ENCODE data around the gene CELF2. TPM values are rescaled to one million over a fixed set of nuclear protein-coding genes. Genes with fewer than 3 reads are reported as not detected.

Gene CELF2
- total and polyA plus RNA-seq, 4 donors, result 43.3 to 65.6 (median 50.1) TPM

DNA sequence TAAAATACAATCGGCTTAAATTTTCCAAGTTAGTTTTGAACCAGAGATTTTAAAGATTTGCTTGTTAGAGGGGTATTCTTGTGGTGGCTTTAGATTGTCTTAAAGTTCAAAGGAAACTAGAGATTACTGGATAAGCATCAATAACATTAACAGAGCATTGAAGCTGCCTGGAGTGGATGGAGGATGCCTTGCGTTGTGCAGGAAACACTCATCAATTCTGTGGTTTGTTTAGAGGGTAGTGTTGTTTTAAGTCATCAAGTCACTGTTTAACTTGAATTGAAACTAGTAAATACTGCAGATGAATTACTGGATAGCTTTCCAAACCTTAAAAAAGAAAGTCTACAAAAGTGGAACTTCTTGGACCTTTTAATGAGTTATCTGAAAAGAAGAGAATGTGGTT, 218.6 kb downstream of the CELF2 start:
- no peaks in the 10 kb centered on the region for H3K36me3 ChIP-seq (ENCODE audit: control insufficient read depth, insufficient read depth, low read length)
- H3K4me1 ChIP-seq (ENCODE audit: control insufficient read depth, insufficient read depth, low read length), result no peaks in the 10 kb centered on the region
- WGBS (ENCODE audit: insufficient coverage), result 56% methylated on average over 1 of the region's 2 CpGs
- peaks cover 2% of the 10 kb centered on the region for H3K9me3 ChIP-seq (ENCODE audit: control insufficient read depth, insufficient read depth, low read length)
- H3K27ac ChIP-seq (ENCODE audit: low read depth, low read length), result no peak overlapping the region
- H3K4me3 ChIP-seq (ENCODE audit: low read depth, low read length), result no peak overlapping the region
- no peaks in the 10 kb centered on the region for H3K27me3 ChIP-seq (ENCODE audit: control insufficient read depth, insufficient read depth, low read length)
- DNase-seq (ENCODE audit: low read depth in 4 of 6, low spot score in 6 of 6), result no peak

DNA sequence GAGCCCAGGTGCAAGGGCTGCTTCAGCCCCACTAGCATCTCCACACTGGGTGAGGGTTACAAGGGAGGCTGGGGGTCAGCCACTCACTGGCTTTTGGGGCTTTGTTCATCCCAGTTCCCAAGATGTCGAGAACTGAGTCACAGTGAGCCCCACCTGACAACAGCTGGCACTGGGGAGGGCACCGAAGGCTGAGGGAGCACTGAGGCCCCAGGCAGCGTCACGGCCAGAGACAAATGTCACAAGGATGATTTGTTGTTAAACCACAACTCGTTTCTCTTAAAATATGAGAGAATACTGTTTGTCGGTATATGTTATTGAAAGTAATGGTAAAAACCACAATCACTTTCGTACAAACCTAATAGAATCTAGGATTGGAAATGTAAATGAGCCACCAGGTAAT, 219.9 kb downstream of the CELF2 start:
- Histone ChIP-seq H3K27ac (ENCODE audit: low read depth, low read length) (no peak overlapping the region), H3K27me3 (ENCODE audit: control insufficient read depth, insufficient read depth, low read length) (no peaks in the 10 kb centered on the region), H3K4me3 (ENCODE audit: low read depth, low read length) (no peak overlapping the region), H3K4me1 (ENCODE audit: control insufficient read depth, insufficient read depth, low read length) (peaks cover 5% of the 10 kb centered on the region), H3K9me3 (ENCODE audit: control insufficient read depth, insufficient read depth, low read length) (no peaks in the 10 kb centered on the region), H3K36me3 (ENCODE audit: control insufficient read depth, insufficient read depth, low read length) (no peaks in the 10 kb centered on the region)
- DNase-seq (ENCODE audit: low read depth in 4 of 6, low spot score in 6 of 6), result no peak
- 100% methylated on average over 1 of the region's 7 CpGs for WGBS (ENCODE audit: insufficient coverage)

DNA sequence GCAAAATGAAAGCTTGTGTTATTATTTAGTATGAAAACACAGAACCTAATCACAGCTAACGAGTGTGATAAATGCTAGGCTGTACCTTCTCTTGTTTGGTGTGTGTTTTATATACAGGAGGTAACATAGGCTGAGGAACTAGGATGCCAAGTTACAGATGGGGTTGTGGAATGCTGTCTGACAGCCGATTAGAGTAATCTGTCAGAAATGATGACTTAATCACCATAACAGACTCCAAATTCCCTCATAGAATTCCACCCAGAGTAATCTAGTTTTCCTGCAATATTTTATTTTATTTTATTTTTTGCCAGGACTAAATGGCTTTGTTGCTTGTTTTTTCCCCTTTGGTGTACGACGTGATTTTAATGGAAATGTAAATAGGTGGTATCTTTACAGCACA, 221.2 kb downstream of the CELF2 start:
- Histone ChIP-seq H3K27me3 (ENCODE audit: control insufficient read depth, insufficient read depth, low read length) (no peaks in the 10 kb centered on the region), H3K27ac (ENCODE audit: low read depth, low read length) (no peak overlapping the region), H3K4me1 (ENCODE audit: control insufficient read depth, insufficient read depth, low read length) (peaks cover 10% of the 10 kb centered on the region), H3K4me3 (ENCODE audit: low read depth, low read length) (no peak overlapping the region), H3K9me3 (ENCODE audit: control insufficient read depth, insufficient read depth, low read length) (no peaks in the 10 kb centered on the region), H3K36me3 (ENCODE audit: control insufficient read depth, insufficient read depth, low read length) (no peaks in the 10 kb centered on the region)
- no peak for DNase-seq (ENCODE audit: low read depth in 4 of 6, low spot score in 6 of 6)
- no CpG with 5 or more reads among the region's 4 CpGs for WGBS (ENCODE audit: insufficient coverage)

DNA sequence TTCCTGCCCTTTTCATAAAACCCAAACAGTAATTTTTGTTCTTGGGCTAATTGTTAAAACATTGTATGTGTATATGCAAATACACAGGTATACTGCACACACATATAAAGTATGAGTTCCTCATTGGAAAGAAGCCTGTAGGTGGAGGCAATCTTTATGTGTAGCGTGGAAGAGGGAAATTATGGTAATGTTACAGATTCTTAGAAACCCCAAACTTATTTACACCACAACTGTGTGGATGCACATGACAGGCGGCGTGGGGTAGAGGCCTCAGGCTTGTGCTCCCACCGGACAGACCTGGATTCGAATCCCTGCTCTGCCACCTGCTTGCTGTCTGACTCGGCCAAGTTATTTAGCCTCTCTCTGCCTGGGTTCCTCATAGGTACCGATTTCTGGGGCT, 223.0 kb downstream of the CELF2 start:
- WGBS (ENCODE audit: insufficient coverage), result 99% methylated on average over 6 of the region's 7 CpGs

DNA sequence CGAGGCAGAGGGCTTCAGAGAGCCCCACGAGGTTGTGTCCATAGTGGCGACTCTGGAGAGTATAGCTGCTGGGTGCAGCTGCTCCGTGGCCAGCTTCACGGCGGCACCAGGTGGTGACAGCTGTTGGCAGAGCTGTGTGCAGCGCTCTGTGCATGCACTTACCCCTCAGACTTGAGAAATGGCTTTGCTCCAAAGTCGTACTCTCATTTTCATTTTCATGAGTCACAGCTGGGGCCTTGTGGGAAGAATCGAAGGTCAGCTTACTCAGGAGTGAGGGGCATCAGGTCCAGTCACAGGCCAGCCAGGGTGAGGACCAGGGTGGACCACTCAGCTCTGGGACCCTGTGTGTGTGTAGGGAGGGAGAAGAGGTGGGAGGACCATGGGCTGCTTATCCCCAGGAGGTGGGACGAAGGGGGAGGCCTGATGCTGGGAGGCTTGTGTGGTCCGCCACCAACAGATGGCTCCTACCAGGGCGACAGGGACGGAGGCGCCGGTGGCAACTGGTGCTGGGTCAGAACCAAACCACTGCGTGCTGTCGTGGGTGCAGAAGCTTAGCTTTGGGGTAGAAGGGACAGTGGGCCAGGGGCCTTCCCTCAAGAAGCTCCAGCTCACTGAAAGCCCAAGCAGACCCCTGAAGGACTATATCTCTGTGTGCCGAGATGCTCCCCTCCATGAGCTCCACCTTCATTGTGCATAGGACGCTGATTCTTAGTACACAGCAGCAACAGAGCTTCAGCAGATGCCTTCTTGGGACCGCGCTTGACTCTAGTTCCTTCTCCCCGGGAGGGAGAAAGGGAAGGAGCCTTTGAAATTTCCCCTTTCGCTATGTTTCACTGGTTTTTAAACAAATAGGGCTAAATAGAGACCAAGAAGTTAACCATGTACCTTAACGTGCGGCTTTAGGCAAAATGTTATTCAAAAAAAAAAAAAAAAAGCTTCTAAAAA, 225.0 kb downstream of the CELF2 start:
- H3K4me3 ChIP-seq (ENCODE audit: low read depth, low read length), result no peak overlapping the region
- H3K27me3 ChIP-seq (ENCODE audit: control insufficient read depth, insufficient read depth, low read length), result no peaks in the 10 kb centered on the region
- no peaks in the 10 kb centered on the region for H3K9me3 ChIP-seq (ENCODE audit: control insufficient read depth, insufficient read depth, low read length)
- 68% methylated on average over 20 of the region's 25 CpGs for WGBS (ENCODE audit: insufficient coverage)
- peak in 2 of 6 donors; percentile 42 to 59 for DNase-seq (ENCODE audit: low read depth in 4 of 6, low spot score in 6 of 6)
- H3K4me1 ChIP-seq (ENCODE audit: control insufficient read depth, insufficient read depth, low read length), result peaks cover 12% of the 10 kb centered on the region
- H3K36me3 ChIP-seq (ENCODE audit: control insufficient read depth, insufficient read depth, low read length), result peaks cover 3% of the 10 kb centered on the region
- no peak overlapping the region for H3K27ac ChIP-seq (ENCODE audit: low read depth, low read length)

More for the DNA sequence above, 223.0 kb downstream of the CELF2 start:
- Histone ChIP-seq H3K9me3 (ENCODE audit: control insufficient read depth, insufficient read depth, low read length) (no peaks in the 10 kb centered on the region), H3K27ac (ENCODE audit: low read depth, low read length) (no peak overlapping the region), H3K36me3 (ENCODE audit: control insufficient read depth, insufficient read depth, low read length) (no peaks in the 10 kb centered on the region), H3K4me3 (ENCODE audit: low read depth, low read length) (no peak overlapping the region), H3K4me1 (ENCODE audit: control insufficient read depth, insufficient read depth, low read length) (peaks cover 12% of the 10 kb centered on the region), H3K27me3 (ENCODE audit: control insufficient read depth, insufficient read depth, low read length) (no peaks in the 10 kb centered on the region)
- no peak for DNase-seq (ENCODE audit: low read depth in 4 of 6, low spot score in 6 of 6)

DNA sequence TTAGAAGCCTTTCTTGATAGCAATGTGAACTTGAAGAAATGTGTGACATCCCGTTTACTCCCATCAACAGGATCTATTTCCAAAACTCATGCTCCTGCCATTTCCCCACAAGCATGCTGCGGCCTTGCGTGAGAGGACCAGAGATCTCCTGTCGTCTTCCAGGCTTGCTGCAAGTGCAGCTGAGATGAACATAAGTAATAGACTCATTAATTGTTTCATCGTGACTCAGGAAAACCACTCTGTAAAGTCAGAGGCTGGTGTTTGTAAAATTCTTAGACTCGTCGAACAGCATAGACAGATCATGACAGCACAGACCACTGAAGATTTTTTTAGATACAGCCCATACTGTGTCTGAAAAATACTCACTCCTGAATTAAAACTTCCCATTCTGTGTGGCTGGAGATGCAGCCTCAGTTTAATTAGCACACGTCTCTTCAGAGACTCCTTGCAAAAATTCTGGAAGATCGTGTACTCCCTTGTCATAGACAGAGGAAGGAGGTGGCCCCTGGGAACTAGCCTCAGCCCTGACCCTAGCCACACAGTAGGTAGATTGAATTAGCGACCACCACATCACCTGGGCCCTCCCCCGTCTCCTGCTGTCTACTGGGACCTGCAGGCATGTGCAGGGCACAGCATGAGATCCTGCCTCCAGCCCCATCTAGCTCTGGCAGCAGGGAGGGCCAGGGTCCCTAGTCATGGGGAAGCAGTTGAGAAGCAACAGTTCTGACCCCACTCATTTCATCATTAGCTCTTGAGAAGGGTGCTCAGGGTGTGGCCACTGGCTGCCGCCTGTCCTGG, 226.0 kb downstream of the CELF2 start:
- H3K4me1 ChIP-seq (ENCODE audit: control insufficient read depth, insufficient read depth, low read length), result peaks cover 12% of the 10 kb centered on the region
- DNase-seq (ENCODE audit: low read depth in 4 of 6, low spot score in 6 of 6), result no peak
- no peak overlapping the region for H3K4me3 ChIP-seq (ENCODE audit: low read depth, low read length)
- H3K27ac ChIP-seq (ENCODE audit: low read depth, low read length), result no peak overlapping the region
- no peaks in the 10 kb centered on the region for H3K27me3 ChIP-seq (ENCODE audit: control insufficient read depth, insufficient read depth, low read length)
- 88% methylated on average over 1 of the region's 12 CpGs for WGBS (ENCODE audit: insufficient coverage)
- H3K36me3 ChIP-seq (ENCODE audit: control insufficient read depth, insufficient read depth, low read length), result peaks cover 3% of the 10 kb centered on the region
- no peaks in the 10 kb centered on the region for H3K9me3 ChIP-seq (ENCODE audit: control insufficient read depth, insufficient read depth, low read length)

DNA sequence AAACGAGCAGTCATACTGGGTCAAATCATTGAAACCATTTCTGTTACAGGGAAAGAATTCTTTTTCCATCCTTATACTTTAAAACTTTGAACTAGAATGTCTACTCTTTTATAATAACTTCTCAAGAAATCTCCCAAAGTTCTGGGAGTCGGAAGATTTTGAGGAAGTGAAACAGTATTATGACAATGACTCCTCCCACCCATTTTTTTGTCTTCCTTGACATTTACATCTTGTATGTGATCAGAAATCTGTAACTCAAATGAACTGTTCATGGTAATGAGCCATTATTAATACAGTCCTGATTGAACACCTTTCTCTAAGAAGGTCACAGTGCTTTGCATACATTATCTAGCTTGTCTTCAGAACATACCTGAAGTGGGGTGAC, 227.4 kb downstream of the CELF2 start:
- no peak overlapping the region for H3K27ac ChIP-seq (ENCODE audit: low read depth, low read length)
- H3K9me3 ChIP-seq (ENCODE audit: control insufficient read depth, insufficient read depth, low read length), result no peaks in the 10 kb centered on the region
- no peaks in the 10 kb centered on the region for H3K27me3 ChIP-seq (ENCODE audit: control insufficient read depth, insufficient read depth, low read length)
- H3K36me3 ChIP-seq (ENCODE audit: control insufficient read depth, insufficient read depth, low read length), result peaks cover 3% of the 10 kb centered on the region
- peaks cover 18% of the 10 kb centered on the region for H3K4me1 ChIP-seq (ENCODE audit: control insufficient read depth, insufficient read depth, low read length)
- no peak for DNase-seq (ENCODE audit: low read depth in 4 of 6, low spot score in 6 of 6)
- WGBS (ENCODE audit: insufficient coverage), result no CpG with 5 or more reads among the region's 2 CpGs
- no peak overlapping the region for H3K4me3 ChIP-seq (ENCODE audit: low read depth, low read length)

DNA sequence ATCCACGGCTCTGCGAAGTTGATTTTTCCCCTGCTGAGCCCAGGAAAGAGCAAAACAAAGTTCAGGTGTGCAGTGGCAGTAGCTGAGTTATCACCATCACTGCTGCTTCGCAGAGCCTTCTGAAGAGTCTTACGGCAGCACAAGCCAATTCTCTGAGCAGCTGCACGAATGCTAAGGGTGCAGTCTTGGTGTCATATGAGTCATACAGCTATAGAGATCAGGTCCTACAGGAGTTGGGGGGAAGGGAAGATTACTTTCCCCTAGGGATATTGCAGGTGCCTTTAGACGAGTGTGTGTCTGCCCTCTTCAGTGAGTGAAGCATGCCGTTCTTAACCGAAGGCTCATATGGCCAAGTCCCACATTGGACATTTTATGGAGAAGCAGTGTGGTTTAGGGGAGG, 227.8 kb downstream of the CELF2 start:
- H3K36me3 ChIP-seq (ENCODE audit: control insufficient read depth, insufficient read depth, low read length), result peaks cover 3% of the 10 kb centered on the region
- DNase-seq (ENCODE audit: low read depth in 4 of 6, low spot score in 6 of 6), result no peak
- WGBS (ENCODE audit: insufficient coverage), result 79% methylated on average over 7 of the region's 8 CpGs
- no peaks in the 10 kb centered on the region for H3K27me3 ChIP-seq (ENCODE audit: control insufficient read depth, insufficient read depth, low read length)
- H3K27ac ChIP-seq (ENCODE audit: low read depth, low read length), result no peak overlapping the region
- H3K9me3 ChIP-seq (ENCODE audit: control insufficient read depth, insufficient read depth, low read length), result no peaks in the 10 kb centered on the region
- H3K4me3 ChIP-seq (ENCODE audit: low read depth, low read length), result no peak overlapping the region
- H3K4me1 ChIP-seq (ENCODE audit: control insufficient read depth, insufficient read depth, low read length), result peaks cover 21% of the 10 kb centered on the region

DNA sequence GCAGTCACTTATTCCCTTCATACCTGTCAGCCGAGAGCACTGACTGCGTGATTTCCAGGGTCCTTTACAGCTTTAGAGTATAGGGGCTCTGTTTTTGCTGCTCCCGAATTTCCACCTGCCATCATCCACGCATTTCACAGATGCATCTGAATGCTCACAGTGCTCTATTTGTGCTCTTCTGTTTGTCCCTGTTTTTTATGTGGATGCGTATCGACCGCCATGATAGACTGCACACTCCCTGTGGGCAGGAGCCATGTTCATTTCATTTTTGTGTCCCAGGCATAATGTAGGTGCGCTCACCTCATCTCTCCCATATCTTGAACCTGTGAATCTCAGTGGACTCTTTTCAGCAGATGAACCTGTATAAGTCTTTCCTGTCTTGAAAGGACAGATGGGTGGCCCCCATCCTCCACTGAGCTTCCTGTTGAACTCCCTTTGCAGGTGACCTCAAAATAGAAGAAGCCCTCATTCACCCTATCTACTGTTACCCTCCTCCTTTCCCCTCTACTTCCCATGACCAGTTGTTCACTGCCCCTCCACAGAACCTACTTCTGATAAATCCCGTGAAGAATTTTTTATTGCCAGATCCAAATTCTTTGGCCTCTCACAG, 228.4 kb downstream of the CELF2 start:
- WGBS (ENCODE audit: insufficient coverage), result 96% methylated on average over 9 of the region's 9 CpGs

More for the DNA sequence above, 228.4 kb downstream of the CELF2 start:
- no peaks in the 10 kb centered on the region for H3K9me3 ChIP-seq (ENCODE audit: control insufficient read depth, insufficient read depth, low read length)
- peaks cover 3% of the 10 kb centered on the region for H3K36me3 ChIP-seq (ENCODE audit: control insufficient read depth, insufficient read depth, low read length)
- no peak for DNase-seq (ENCODE audit: low read depth in 4 of 6, low spot score in 6 of 6)
- no peaks in the 10 kb centered on the region for H3K27me3 ChIP-seq (ENCODE audit: control insufficient read depth, insufficient read depth, low read length)
- peaks cover 25% of the 10 kb centered on the region for H3K4me1 ChIP-seq (ENCODE audit: control insufficient read depth, insufficient read depth, low read length)
- no peak overlapping the region for H3K27ac ChIP-seq (ENCODE audit: low read depth, low read length)
- no peak overlapping the region for H3K4me3 ChIP-seq (ENCODE audit: low read depth, low read length)

All from spinal cord (tissue), 10 donors.